H1 (cell line): ENCODE measurements around the gene ANKRD29. TPM values are rescaled to one million over a fixed set of nuclear protein-coding genes. Genes with fewer than 3 reads are reported as not detected.

Experiments used
- CTCF ChIA-PET: fragments of 300-600 bp; sonication (Branson Sonifier 250); formaldehyde crosslinking; loops from one replicate; lab custom pipeline; 2021; ENCODE audit not compliant: partially characterized antibody; lab: Charles Lee
- POLR2A ChIA-PET: fragments of 300-600 bp; sonication (Branson Sonifier 250); formaldehyde crosslinking; loops from one replicate; lab custom pipeline; 2021; ENCODE audit warnings: inconsistent platforms; ENCODE audit not compliant: partially characterized antibody; lab: Charles Lee
- DNase-seq, 2 experiments: peaks; one replicate each; pipeline versions ENCODE4 v3.0.0 to v3.0.0-alpha.2; 2010 to 2022; ENCODE audit warnings: low spot score in 2 of 2, low read depth in 1 of 2, mixed read lengths in 1 of 2
- FAIRE-seq: peaks from 2 replicates; lab custom pipeline; 2011; peaks lifted over from hg19 to GRCh38; lab: Jason Lieb, UNC
- H2AFZ ChIP-seq: 2 replicates; pipeline ENCODE4 v1.8.1; 2012; ENCODE audit warnings: low read length, inconsistent platforms
- H2AK5ac ChIP-seq: 2 replicates; pipeline ENCODE4 v1.6.1; 2013; ENCODE audit warnings: low read depth, low read length
- H2BK120ac ChIP-seq: replicated peaks from 2 replicates; pipeline ENCODE3; 2013; ENCODE audit warnings: low read depth, low read length, inconsistent platforms
- H2BK12ac ChIP-seq: 2 replicates; pipeline ENCODE4 v1.6.1; 2013; ENCODE audit warnings: low read depth, low read length
- H2BK15ac ChIP-seq: 2 replicates; pipeline ENCODE4 v1.6.1; 2013; ENCODE audit warnings: low read length
- H2BK20ac ChIP-seq: 2 replicates; pipeline ENCODE4 v1.6.1; 2013; ENCODE audit warnings: low read length
- H2BK5ac ChIP-seq: 2 replicates; pipeline ENCODE4 v1.6.1; 2013; ENCODE audit warnings: low read depth, low read length
- H3K14ac ChIP-seq: 2 replicates; pipeline ENCODE4 v1.6.1; 2013; ENCODE audit warnings: inconsistent platforms; ENCODE audit not compliant: insufficient read length
- H3K18ac ChIP-seq: 2 replicates; pipeline ENCODE4 v1.6.1; 2013; ENCODE audit warnings: low read length; ENCODE audit errors: extremely low read depth
- H3K23ac ChIP-seq: 2 replicates; pipeline ENCODE4 v1.6.1; 2013; ENCODE audit warnings: inconsistent platforms; ENCODE audit not compliant: insufficient read length
- H3K23me2 ChIP-seq: 2 replicates; pipeline ENCODE4 v1.6.1; 2013; ENCODE audit warnings: low read depth, low read length
- H3K27ac ChIP-seq: 2 replicates; pipeline ENCODE4 v1.6.1; 2011; ENCODE audit warnings: low read depth, low read length, inconsistent platforms
- H3K27me3 ChIP-seq, 4 experiments: replicated peaks in 1 of 4; 1 replicate in 1 of 4; 2 replicates in 3 of 4; pipeline versions ENCODE4 v1.6.1 to v1.8.1; 2011 to 2013; ENCODE audit warnings: low read length in 3 of 4, mild to moderate bottlenecking in 3 of 4, inconsistent platforms in 2 of 4, mixed read lengths in 2 of 4, moderate library complexity in 1 of 4; ENCODE audit not compliant: control insufficient read depth in 3 of 4, insufficient read depth in 3 of 4; ENCODE audit errors: extremely low read depth in 1 of 4
- H3K36me3 ChIP-seq, 4 experiments: 2 replicates each; pipeline versions ENCODE4 v1.6.1 to v1.8.1; 2011 to 2013; ENCODE audit warnings: mild to moderate bottlenecking in 4 of 4, low read length in 3 of 4, moderate library complexity in 2 of 4, control low read depth in 1 of 4, inconsistent platforms in 1 of 4; ENCODE audit not compliant: insufficient read depth in 4 of 4, control insufficient read depth in 2 of 4
- H3K4ac ChIP-seq: replicated peaks from 2 replicates; pipeline ENCODE3; 2013; ENCODE audit warnings: low read length, low read depth, mixed read lengths, inconsistent platforms; ENCODE audit not compliant: insufficient read length
- H3K4me1 ChIP-seq, 4 experiments: replicated peaks in 1 of 4; 1 replicate in 1 of 4; 2 replicates in 3 of 4; pipeline versions ENCODE4 v1.6.1 to v1.8.1; 2011 to 2013; ENCODE audit warnings: low read length in 3 of 4, inconsistent platforms in 2 of 4, mixed read lengths in 1 of 4; ENCODE audit not compliant: insufficient read depth in 4 of 4, control insufficient read depth in 3 of 4
- H3K4me2 ChIP-seq, 2 experiments: 2 replicates each; pipeline versions ENCODE4 v1.6.1 to v1.8.1; 2011 to 2013; ENCODE audit warnings: low read depth in 2 of 2, low read length in 2 of 2, control low read depth in 1 of 2, inconsistent platforms in 1 of 2, mild to moderate bottlenecking in 1 of 2; ENCODE audit not compliant: insufficient read depth in 1 of 2
- H3K4me3 ChIP-seq, 4 experiments: fragments of 200-600, 300-600 bp in 1 of 4; sonication (generic), shearing (Covaris generic), sonication (Bioruptor Twin) in 1 of 4; 2 replicates each; pipeline versions ENCODE4 v1.5.1 to v1.8.1; 2011 to 2016; ENCODE audit warnings: low read length in 4 of 4, low read depth in 3 of 4, control low read depth in 2 of 4, inconsistent platforms in 2 of 4, mild to moderate bottlenecking in 2 of 4, mixed read lengths in 1 of 4, moderate library complexity in 1 of 4; ENCODE audit not compliant: insufficient read depth in 2 of 4; ENCODE audit errors: extremely low read depth in 1 of 4
- H3K56ac ChIP-seq: replicated peaks from 2 replicates; pipeline ENCODE3; 2013; ENCODE audit warnings: low read depth, mild to moderate bottlenecking, mixed read lengths, low read length, inconsistent platforms; ENCODE audit not compliant: insufficient read length
- H3K79me1 ChIP-seq: 2 replicates; pipeline ENCODE4 v1.6.1; 2013; ENCODE audit warnings: low read depth, low read length, control low read depth
- H3K79me2 ChIP-seq, 2 experiments: 2 replicates each; pipeline versions ENCODE4 v1.6.1 to v1.8.1; 2012 to 2013; ENCODE audit warnings: low read length in 2 of 2, mild to moderate bottlenecking in 2 of 2, inconsistent platforms in 1 of 2; ENCODE audit not compliant: insufficient read depth in 2 of 2, control insufficient read depth in 1 of 2
- H3K9ac ChIP-seq, 4 experiments: replicated peaks in 1 of 4; 1 replicate in 1 of 4; 2 replicates in 3 of 4; pipeline versions ENCODE4 v1.6.1 to v1.8.1; 2011 to 2013; ENCODE audit warnings: low read depth in 3 of 4, low read length in 3 of 4, control low read depth in 2 of 4, mild to moderate bottlenecking in 2 of 4, moderate library complexity in 2 of 4, inconsistent platforms in 1 of 4; ENCODE audit errors: extremely low read depth in 1 of 4
- H3K9me3 ChIP-seq, 2 experiments: 2 replicates each; pipeline versions ENCODE4 v1.6.1 to v1.8.1; 2012 to 2013; ENCODE audit warnings: mild to moderate bottlenecking in 2 of 2, moderate library complexity in 2 of 2, control low read depth in 1 of 2, inconsistent platforms in 1 of 2, low read depth in 1 of 2, low read length in 1 of 2, mixed read lengths in 1 of 2; ENCODE audit not compliant: insufficient read depth in 2 of 2
- H4K20me1 ChIP-seq, 2 experiments: replicated peaks in 1 of 2; 2 replicates each; pipeline versions ENCODE3 to v1.8.1; 2011 to 2013; ENCODE audit warnings: inconsistent platforms in 2 of 2, low read length in 2 of 2, mild to moderate bottlenecking in 1 of 2; ENCODE audit not compliant: insufficient read depth in 2 of 2, control insufficient read depth in 1 of 2
- H4K5ac ChIP-seq: 2 replicates; pipeline ENCODE4 v1.6.1; 2013; ENCODE audit warnings: low read length, low read depth, mixed read lengths, inconsistent platforms; ENCODE audit not compliant: insufficient read length
- H4K8ac ChIP-seq: 2 replicates; pipeline ENCODE4 v1.8.0; 2013; ENCODE audit warnings: mild to moderate bottlenecking, moderate library complexity, low read length, inconsistent platforms; ENCODE audit not compliant: insufficient read depth; ENCODE audit errors: extremely low read depth
- H4K91ac ChIP-seq: replicated peaks from 2 replicates; pipeline ENCODE3; 2013; ENCODE audit warnings: low read length, mixed read lengths, inconsistent platforms; ENCODE audit not compliant: insufficient read length
- CTBP2 ChIP-seq: IDR thresholded peaks from 2 replicates; pipeline ENCODE4 v1.7.0; 2011; ENCODE audit warnings: borderline replicate concordance, mild to moderate bottlenecking, moderate library complexity, mixed read lengths, low read length; ENCODE audit not compliant: insufficient read depth, insufficient read length
- EZH2 ChIP-seq: fragments of 200-600 bp; sonication (generic); IDR thresholded peaks from 2 replicates; pipeline ENCODE4 v1.7.1; 2012; ENCODE audit warnings: low read depth, mild to moderate bottlenecking, moderate library complexity, low read length, inconsistent platforms; ENCODE audit not compliant: severe bottlenecking
- GABPA ChIP-seq: IDR thresholded peaks from 2 replicates; pipeline ENCODE4 v1.6.1; 2011; ENCODE audit warnings: mild to moderate bottlenecking, low read length, moderate library complexity, borderline replicate concordance; ENCODE audit not compliant: insufficient read depth
- GTF2F1 ChIP-seq: IDR thresholded peaks from 2 replicates; pipeline ENCODE4 v1.6.1; 2012; ENCODE audit warnings: low read depth, low read length, improper control_type of control experiment, borderline replicate concordance
- POLR2AphosphoS5 ChIP-seq: IDR thresholded peaks from 2 replicates; pipeline ENCODE4 v1.6.1; 2011; ENCODE audit warnings: low read depth, low read length
- POU5F1 ChIP-seq: IDR thresholded peaks from 2 replicates; pipeline ENCODE4 v1.6.1; 2011; ENCODE audit warnings: low read depth, mild to moderate bottlenecking, low read length, moderate library complexity
- RAD21 ChIP-seq, 2 experiments: IDR thresholded peaks in 1 of 2; conservative IDR thresholded peaks in 1 of 2; 2 replicates each; pipeline ENCODE4 v1.6.1; 2011; ENCODE audit warnings: low read depth in 2 of 2, low read length in 2 of 2, improper control_type of control experiment in 1 of 2, inconsistent platforms in 1 of 2, mild to moderate bottlenecking in 1 of 2, moderate library complexity in 1 of 2
- SIN3A ChIP-seq, 2 experiments: IDR thresholded peaks in 1 of 2; conservative IDR thresholded peaks in 1 of 2; 2 replicates each; pipeline ENCODE4 v1.6.1; 2011 to 2012; ENCODE audit warnings: low read length in 2 of 2, improper control_type of control experiment in 1 of 2, low read depth in 1 of 2, mild to moderate bottlenecking in 1 of 2
- SIRT6 ChIP-seq: IDR thresholded peaks from one replicate; pipeline ENCODE4 v1.7.1; 2012; ENCODE audit warnings: low read length, inconsistent platforms
- TAF7 ChIP-seq: optimal IDR thresholded peaks from 2 replicates; pipeline ENCODE3; 2011; ENCODE audit warnings: low read depth, mild to moderate bottlenecking, inconsistent platforms, low read length, moderate library complexity, borderline replicate concordance
- WGBS, 2 experiments: shearing (Covaris generic) in 1 of 2; methylation state at CpG; one replicate each; pipeline versions ENCODE4 v1.1.6 to v1.1.7; 2013 to 2015; ENCODE audit warnings: low lambda C conversion rate in 2 of 2, mixed read lengths in 2 of 2, inconsistent platforms in 1 of 2, low coverage in 1 of 2, missing lambda C conversion rate in 1 of 2; ENCODE audit not compliant: insufficient replicate concordance in 2 of 2, insufficient coverage in 1 of 2, insufficient read length in 1 of 2; ENCODE audit errors: extremely low coverage in 1 of 2, missing lambda C conversion rate in 1 of 2; 5-methylcytosine and 5-hydroxymethylcytosine counted together
- polyA plus RNA-seq, 7 experiments: library from polyadenylated mRNA; depleted of rRNA in 3 of 7; stranded (reverse) in 5 of 7; unstranded in 2 of 7; fragments of >200 nt in 5 of 7; fragments of 200-250 nt in 2 of 7; gene quantifications; 1 replicate in 5 of 7; 2 replicates in 1 of 7; 4 replicates in 1 of 7; pipeline versions ENCODE4 v1.2.1 to v1.2.3, GENCODE V29; 2011 to 2013; ENCODE audit warnings: missing spikeins in 2 of 7, mixed read lengths in 2 of 7
- total RNA-seq: library from RNA; stranded (reverse); fragmentation: NEBNext Ultra II Directional; extraction: Animal tissue kit (Norgen Biotek cat#: 25700); gene quantifications from 2 replicates; pipeline ENCODE4 v1.2.1, GENCODE V29; 2021

ANKRD29 gene
- total and polyA plus RNA-seq, 2 of the 8 experiments (the other 6 are each of a cell fraction or from before 2014, with no cell fraction given): 3.0 to 7.3 TPM

- H3K4me3 ChIP-seq: no peak overlapping the region
- H3K23me2 ChIP-seq: peaks cover 11% of the 10 kb centered on the region; the same call in 1 of the 2 replicates
- no peak overlapping the region for H3K27ac ChIP-seq
- H4K5ac ChIP-seq: no peak overlapping the region
- H2AK5ac ChIP-seq: no peak overlapping the region
- no peak overlapping the region for H2BK15ac ChIP-seq
- H3K79me1 ChIP-seq: no peaks in the 10 kb centered on the region
- no peak overlapping the region for H3K4ac ChIP-seq
- no peaks in the 10 kb centered on the region for H4K20me1 ChIP-seq
- H3K23ac ChIP-seq: no peak overlapping the region
- no peak overlapping the region for H2BK5ac ChIP-seq
- H4K8ac ChIP-seq: no peak overlapping the region
- no peak overlapping the region for H2AFZ ChIP-seq
- H4K91ac ChIP-seq: no peak overlapping the region
- no peak overlapping the region for H2BK20ac ChIP-seq
- H3K18ac ChIP-seq: no peak overlapping the region
- H3K4me2 ChIP-seq: no peak overlapping the region
- no peaks in the 10 kb centered on the region for H3K36me3 ChIP-seq
- no peak for FAIRE-seq
- peaks cover 2 to 9% (median 7%) of the 10 kb centered on the region in 4 experiments; a peak in 6 of 7 replicates for H3K27me3 ChIP-seq
- no peak overlapping the region for H3K9ac ChIP-seq
- no peak for DNase-seq
- H3K79me2 ChIP-seq: no peaks in the 10 kb centered on the region
- no peak for TF ChIP-seq SIN3A (conservative IDR thresholded peaks at IDR 0.05 in 1 of 2, IDR thresholded peaks at IDR 0.05 in 1 of 2; ENCODE audit: low read depth in 1 of 2, low read length in 2 of 2)
- no peak for TF ChIP-seq EZH2
- no peak for TF ChIP-seq GABPA
- no peak for TF ChIP-seq POU5F1
- TF ChIP-seq GTF2F1: no peak
- TF ChIP-seq RAD21 (IDR thresholded peaks at IDR 0.05 in 1 of 2, conservative IDR thresholded peaks at IDR 0.05 in 1 of 2; ENCODE audit: low read depth in 2 of 2, low read length in 2 of 2): no peak
- TF ChIP-seq CTBP2: no peak
- no peak for TF ChIP-seq SIRT6
- no peak for TF ChIP-seq TAF7
- TF ChIP-seq POLR2AphosphoS5: no peak
- WGBS, 2 experiments: 92% methylated on average over 3 of the region's 3 CpGs; no CpG with 5 or more reads in 1 of the 2 experiments
- no peak overlapping the region for H3K14ac ChIP-seq
- no peak overlapping the region for H2BK120ac ChIP-seq
- H3K56ac ChIP-seq: no peak overlapping the region
- ChIA-PET POLR2A (interaction anchor here (0.9 kb wide), 1 partner anchor 590 kb away, joined by 4 read pairs; no protein-coding TSS in a partner anchor), CTCF (interaction anchor here (0.6 to 3.7 kb wide), 6 partner anchors 11 to 1369 kb away, joined by 3 to 17 read pairs (median 4); no protein-coding TSS in a partner anchor)
- no peak overlapping the region for H2BK12ac ChIP-seq
- H3K4me1 ChIP-seq: peaks cover 0 to 6% (median under 1%) of the 10 kb centered on the region in 4 experiments; a peak in 3 of 7 replicates
- H3K9me3 ChIP-seq: no peaks in the 10 kb centered on the region
Observed at GRCh38 chr18:23614891-23615290, 47.8 kb downstream of the ANKRD29 start.
